WTC11 (cell line): Measurements from ENCODE around the gene ANKRD11. TPM values are rescaled to one million over a fixed set of nuclear protein-coding genes. Genes with fewer than 3 reads are reported as not detected.

Experiments
- ATAC-seq: fragments of 200-7000 bp; cut with Tn5 transposase; 2 replicates; pipeline ENCODE4 v1.10.0; 2021; ENCODE audit warnings: mild to moderate bottlenecking, moderate library complexity
- CTCF ChIA-PET: fragments of 300-600 bp; sonication (Branson Sonifier 250); formaldehyde crosslinking; loops from one replicate; lab custom pipeline; 2021; ENCODE audit warnings: antibody characterized with exemption; lab: Charles Lee
- POLR2A ChIA-PET: fragments of 350-600 bp; sonication (Branson Sonifier 250); formaldehyde crosslinking; loops from one replicate; lab custom pipeline; 2021; ENCODE audit warnings: antibody characterized with exemption; lab: Charles Lee
- DNase-seq: peaks from one replicate; pipeline ENCODE4 v3.0.0; 2021; ENCODE audit warnings: low spot score
- H3K27ac Mint-ChIP-seq: 2 replicates; pipeline ENCODE4 v1.8.0; 2021; ENCODE audit warnings: mixed read lengths
- H3K27me3 Mint-ChIP-seq: 2 replicates; pipeline ENCODE4 v1.8.0; 2021; ENCODE audit warnings: low read depth, mild to moderate bottlenecking, moderate library complexity, mixed read lengths
- H3K36me3 Mint-ChIP-seq: 2 replicates; pipeline ENCODE4 v1.8.0; 2021; ENCODE audit warnings: mixed read lengths
- H3K4me1 Mint-ChIP-seq: 2 replicates; pipeline ENCODE4 v1.8.0; 2022; ENCODE audit warnings: mixed read lengths
- H3K4me3 Mint-ChIP-seq: 2 replicates; pipeline ENCODE4 v1.8.0; 2021; ENCODE audit warnings: mild to moderate bottlenecking, moderate library complexity, mixed read lengths
- H3K9me3 Mint-ChIP-seq: 2 replicates; pipeline ENCODE4 v1.8.0; 2021; ENCODE audit warnings: mixed read lengths
- ATF3 ChIP-seq: sonication (generic); formaldehyde crosslinking; conservative IDR thresholded peaks from 2 replicates; pipeline ENCODE4 v1.8.1; 2022; ENCODE audit warnings: mild to moderate bottlenecking, missing genetic modification reagents
- E2F4 ChIP-seq: sonication (generic); formaldehyde crosslinking; IDR thresholded peaks from 2 replicates; pipeline ENCODE4 v1.8.1; 2022; ENCODE audit warnings: low read depth, mild to moderate bottlenecking, moderate library complexity, missing genetic modification reagents, borderline replicate concordance
- GTF2I ChIP-seq: fragments of 250-450 bp; sonication (Bioruptor Pico); conservative IDR thresholded peaks from 2 replicates; pipeline ENCODE4 v1.4.0; 2021; ENCODE audit warnings: mild to moderate bottlenecking
- IRF1 ChIP-seq: sonication (generic); formaldehyde crosslinking; IDR thresholded peaks from 2 replicates; pipeline ENCODE4 v1.8.0; 2023; ENCODE audit warnings: missing genetic modification reagents
- NFATC4 ChIP-seq: fragments of 250-450 bp; sonication (Bioruptor Pico); IDR thresholded peaks from 2 replicates; pipeline ENCODE4 v1.9.0; 2021; ENCODE audit warnings: mild to moderate bottlenecking
- NFE2L1 ChIP-seq: sonication (generic); formaldehyde crosslinking; IDR thresholded peaks from 2 replicates; pipeline ENCODE4 v1.8.1; 2023; ENCODE audit warnings: missing genetic modification reagents
- OVOL2 ChIP-seq: fragments of 250-450 bp; sonication (Bioruptor Pico); IDR thresholded peaks from 2 replicates; pipeline ENCODE4 v1.9.0; 2021; ENCODE audit warnings: mild to moderate bottlenecking, borderline replicate concordance
- PRDM15 ChIP-seq: sonication (generic); formaldehyde crosslinking; IDR thresholded peaks from 2 replicates; pipeline ENCODE4 v1.8.0; 2022; ENCODE audit warnings: missing genetic modification reagents
- TEAD4 ChIP-seq: sonication (generic); formaldehyde crosslinking; IDR thresholded peaks from 2 replicates; pipeline ENCODE4 v1.8.0; 2022; ENCODE audit warnings: mild to moderate bottlenecking, missing genetic modification reagents
- USF2 ChIP-seq: sonication (generic); formaldehyde crosslinking; IDR thresholded peaks from 2 replicates; pipeline ENCODE4 v1.8.1; 2023; ENCODE audit warnings: mild to moderate bottlenecking, missing genetic modification reagents, moderate library complexity
- ZMAT4 ChIP-seq: fragments of 250-450 bp; sonication (Bioruptor Pico); IDR thresholded peaks from 2 replicates; pipeline ENCODE4 v1.9.0; 2021; ENCODE audit warnings: mild to moderate bottlenecking
- ZNF138 ChIP-seq: sonication (generic); formaldehyde crosslinking; conservative IDR thresholded peaks from 2 replicates; pipeline ENCODE4 v1.8.1; 2022; ENCODE audit warnings: mild to moderate bottlenecking, moderate library complexity, missing genetic modification reagents
- ZNF232 ChIP-seq: sonication (generic); formaldehyde crosslinking; IDR thresholded peaks from 2 replicates; pipeline ENCODE4 v1.8.0; 2022; ENCODE audit warnings: mild to moderate bottlenecking, missing genetic modification reagents
- ZNF263 ChIP-seq: sonication (generic); formaldehyde crosslinking; IDR thresholded peaks from 2 replicates; pipeline ENCODE4 v1.8.1; 2022; ENCODE audit warnings: low read depth, mild to moderate bottlenecking, moderate library complexity, missing genetic modification reagents
- total RNA-seq: library from RNA; stranded (reverse); gene quantifications from 3 replicates; pipeline ENCODE4 v1.2.3, GENCODE V29; 2021
- TF ChIP-seq, protein P1 (sequence below): sonication (generic); formaldehyde crosslinking; IDR thresholded peaks from 2 replicates; pipeline ENCODE4 v1.8.1; 2022; ENCODE audit warnings: low read depth, missing genetic modification reagents, borderline replicate concordance
- TF ChIP-seq, protein P2 (sequence below): sonication (generic); formaldehyde crosslinking; IDR thresholded peaks from 2 replicates; pipeline ENCODE4 v1.8.0; 2022; ENCODE audit warnings: mild to moderate bottlenecking, missing genetic modification reagents
- TF ChIP-seq, protein P3 (sequence below): fragments of 250-450 bp; sonication (Bioruptor Pico); IDR thresholded peaks from 2 replicates; pipeline ENCODE4 v1.9.0; 2021; ENCODE audit warnings: moderate library complexity, mild to moderate bottlenecking, inconsistent platforms, borderline replicate concordance

ANKRD11 gene
- total RNA-seq, 1 experiment from 2014 or later, result 184 TPM

DNA sequence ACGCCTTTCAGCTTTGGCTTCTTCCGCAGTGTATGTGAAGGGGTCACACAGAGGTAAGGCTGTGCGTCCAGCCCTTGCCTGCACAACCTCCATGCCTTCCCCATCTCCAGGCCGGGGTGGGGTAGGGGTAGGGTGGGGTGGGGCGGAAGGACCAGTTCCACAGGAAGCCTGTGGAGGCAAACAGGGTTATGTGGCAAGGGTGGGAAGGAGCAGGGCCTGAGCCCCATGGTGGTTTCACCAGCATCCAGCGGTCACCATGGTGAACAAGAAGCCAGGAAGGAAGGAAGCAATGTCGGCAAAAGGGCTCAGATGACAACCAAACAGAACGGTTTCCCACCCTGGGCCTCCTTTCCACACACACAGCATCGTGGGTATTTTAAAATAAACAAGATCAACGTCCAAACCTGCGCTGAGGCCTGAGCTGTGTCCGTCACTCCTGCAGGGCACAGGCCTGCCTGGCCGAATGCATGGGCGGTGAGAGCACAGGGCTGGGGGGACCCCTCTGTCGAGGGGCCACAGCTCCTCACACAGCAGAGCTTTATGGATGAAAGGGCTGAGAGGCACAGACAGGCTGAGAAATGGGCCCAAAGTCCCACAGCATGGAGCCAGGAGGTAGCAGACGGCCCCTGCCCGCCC is 192.3 kb downstream of the ANKRD11 start (continued):
- TF ChIP-seq GTF2I (CRISPR knock-in tag), result no peak
- no peak for TF ChIP-seq E2F4 (CRISPR knock-in tag)
- TF ChIP-seq, all 79 proteins: peak for 0

GRCh38 chr16:89297156-89297874 is 193.0 kb downstream of the ANKRD11 start:
- ChIA-PET POLR2A (interaction anchor here (0.6 kb wide), 1 partner anchor 79 kb away, joined by 4 read pairs; no protein-coding TSS in a partner anchor), CTCF (interaction anchor here (0.8 to 8.2 kb wide), 5 partner anchors 11 to 86 kb away, joined by 3 to 89 read pairs (median 4); no protein-coding TSS in a partner anchor)
- Mint-ChIP-seq H3K36me3 (0 out of 2 replicates have a peak, but pooled peaks cover 4% of the 10 kb centered on the region), H3K27me3 (no peaks in the 10 kb centered on the region), H3K4me1 (peaks cover 58% of the 10 kb centered on the region), H3K27ac (peak overlapping the region; percentile 89), H3K4me3 (no peak overlapping the region; the same call in 1 of the 2 replicates), H3K9me3 (no peaks in the 10 kb centered on the region)
- TF ChIP-seq, protein P1, sequence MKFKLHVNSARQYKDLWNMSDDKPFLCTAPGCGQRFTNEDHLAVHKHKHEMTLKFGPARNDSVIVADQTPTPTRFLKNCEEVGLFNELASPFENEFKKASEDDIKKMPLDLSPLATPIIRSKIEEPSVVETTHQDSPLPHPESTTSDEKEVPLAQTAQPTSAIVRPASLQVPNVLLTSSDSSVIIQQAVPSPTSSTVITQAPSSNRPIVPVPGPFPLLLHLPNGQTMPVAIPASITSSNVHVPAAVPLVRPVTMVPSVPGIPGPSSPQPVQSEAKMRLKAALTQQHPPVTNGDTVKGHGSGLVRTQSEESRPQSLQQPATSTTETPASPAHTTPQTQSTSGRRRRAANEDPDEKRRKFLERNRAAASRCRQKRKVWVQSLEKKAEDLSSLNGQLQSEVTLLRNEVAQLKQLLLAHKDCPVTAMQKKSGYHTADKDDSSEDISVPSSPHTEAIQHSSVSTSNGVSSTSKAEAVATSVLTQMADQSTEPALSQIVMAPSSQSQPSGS (CRISPR knock-in tag), result no peak
- TF ChIP-seq PRDM15 (CRISPR knock-in tag), result no peak
- ATAC-seq, result no peak
- DNase-seq, result no peak

DNA sequence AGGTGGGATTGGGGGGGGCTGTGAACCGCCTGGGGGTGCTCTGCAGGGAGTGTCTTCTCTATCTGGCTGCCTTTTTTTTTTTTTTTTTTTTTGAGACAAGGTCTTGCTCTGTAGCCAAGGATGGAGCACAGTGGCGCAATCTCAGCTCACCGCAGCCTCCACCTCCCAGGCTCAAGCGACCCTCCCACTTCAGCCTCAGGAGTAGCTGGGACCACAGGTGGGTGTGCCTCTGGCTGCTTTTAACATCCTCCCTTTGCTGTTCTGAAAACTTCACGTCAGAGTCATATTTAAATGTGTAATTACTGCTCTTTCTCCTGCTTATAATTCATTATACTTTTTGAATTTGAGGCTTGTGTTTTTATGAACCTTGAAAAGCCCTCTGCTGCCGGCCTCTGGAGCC is 194.4 kb downstream of the ANKRD11 start:
- DNase-seq (no peak), ATAC-seq (no peak)
- TF ChIP-seq USF2 (CRISPR knock-in tag), result no peak
- TF ChIP-seq NFE2L1 (CRISPR knock-in tag), result no peak
- no peak for TF ChIP-seq ATF3 (CRISPR knock-in tag)
- no peak for TF ChIP-seq IRF1
- no peak for TF ChIP-seq ZNF232 (CRISPR knock-in tag)
- no peak for TF ChIP-seq ZNF138 (CRISPR knock-in tag)
- no peak for TF ChIP-seq TEAD4 (CRISPR knock-in tag)
- no peak for TF ChIP-seq OVOL2 (CRISPR knock-in tag)
- TF ChIP-seq NFATC4 (CRISPR knock-in tag), result no peak
- TF ChIP-seq ZNF263 (CRISPR knock-in tag), result no peak
- TF ChIP-seq, protein P2, sequence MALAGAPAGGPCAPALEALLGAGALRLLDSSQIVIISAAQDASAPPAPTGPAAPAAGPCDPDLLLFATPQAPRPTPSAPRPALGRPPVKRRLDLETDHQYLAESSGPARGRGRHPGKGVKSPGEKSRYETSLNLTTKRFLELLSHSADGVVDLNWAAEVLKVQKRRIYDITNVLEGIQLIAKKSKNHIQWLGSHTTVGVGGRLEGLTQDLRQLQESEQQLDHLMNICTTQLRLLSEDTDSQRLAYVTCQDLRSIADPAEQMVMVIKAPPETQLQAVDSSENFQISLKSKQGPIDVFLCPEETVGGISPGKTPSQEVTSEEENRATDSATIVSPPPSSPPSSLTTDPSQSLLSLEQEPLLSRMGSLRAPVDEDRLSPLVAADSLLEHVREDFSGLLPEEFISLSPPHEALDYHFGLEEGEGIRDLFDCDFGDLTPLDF (CRISPR knock-in tag), result no peak
- TF ChIP-seq, protein P1 (CRISPR knock-in tag), result no peak
- TF ChIP-seq ZMAT4 (CRISPR knock-in tag), result no peak
- TF ChIP-seq, protein P3, sequence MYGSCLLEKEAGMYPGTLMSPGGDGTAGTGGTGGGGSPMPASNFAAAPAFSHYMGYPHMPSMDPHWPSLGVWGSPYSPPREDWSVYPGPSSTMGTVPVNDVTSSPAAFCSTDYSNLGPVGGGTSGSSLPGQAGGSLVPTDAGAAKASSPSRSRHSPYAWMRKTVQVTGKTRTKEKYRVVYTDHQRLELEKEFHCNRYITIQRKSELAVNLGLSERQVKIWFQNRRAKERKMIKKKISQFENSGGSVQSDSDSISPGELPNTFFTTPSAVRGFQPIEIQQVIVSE (CRISPR knock-in tag), result no peak
- Mint-ChIP-seq H3K36me3 (0 out of 2 replicates have a peak, but pooled peaks cover 4% of the 10 kb centered on the region), H3K27ac (peak overlapping the region; percentile 89), H3K9me3 (no peaks in the 10 kb centered on the region), H3K4me1 (peaks cover 71% of the 10 kb centered on the region), H3K4me3 (no peak overlapping the region; the same call in 1 of the 2 replicates), H3K27me3 (no peaks in the 10 kb centered on the region)
- ChIA-PET CTCF (interaction anchor here (0.6 to 8.2 kb wide), 12 partner anchors 11 to 230 kb away, joined by 3 to 89 read pairs (median 4); no protein-coding TSS in a partner anchor), POLR2A (interaction anchor here (0.6 kb wide), 1 partner anchor 70 kb away, joined by 3 read pairs; no protein-coding TSS in a partner anchor)
